ENCODE data around the gene LRRC74B.
"Not testable (repeated sequence)": the region's sequence is repeated elsewhere in the genome, so short reads cannot be mapped to it uniquely, and the experiment has no call there.

The LRRC74B gene

GRCh38 chr22:21055880-21056319 is 10.2 kb downstream of the LRRC74B start:
- H3K36me3 ChIP-seq (ENCODE audit: control insufficient read depth, insufficient read depth, low read length): no peaks in the 10 kb centered on the region
- H2AFZ ChIP-seq: no peak overlapping the region
- H3K9ac ChIP-seq: no peak overlapping the region
- no peak overlapping the region for H3K4me3 ChIP-seq (ENCODE audit: low read depth, low read length)
- no peaks in the 10 kb centered on the region for H3K79me2 ChIP-seq
- H3K9me3 ChIP-seq (ENCODE audit: control insufficient read depth, low read length): no peaks in the 10 kb centered on the region
- H3K27me3 ChIP-seq (ENCODE audit: control insufficient read depth, insufficient read depth, low read length): no peaks in the 10 kb centered on the region
- no peak overlapping the region for H3K4me2 ChIP-seq (ENCODE audit: low read length)
- no peaks in the 10 kb centered on the region for H3K4me1 ChIP-seq
- TF ChIP-seq CTCF (IDR thresholded peaks at IDR 0.05): no peak
- no peak overlapping the region for H3K27ac ChIP-seq

- H3K27ac ChIP-seq; H3K9me3 ChIP-seq (ENCODE audit: control insufficient read depth, low read length); H3K4me3 ChIP-seq (ENCODE audit: low read depth, low read length); H3K9ac ChIP-seq; H3K27me3 ChIP-seq (ENCODE audit: control insufficient read depth, insufficient read depth, low read length); H3K4me2 ChIP-seq (ENCODE audit: low read length); H3K79me2 ChIP-seq; H3K36me3 ChIP-seq (ENCODE audit: control insufficient read depth, insufficient read depth, low read length); H3K4me1 ChIP-seq; H2AFZ ChIP-seq: not testable (repeated sequence)
These were observed 14.6 kb downstream of the LRRC74B start for GRCh38 chr22:21060363-21060762.

GRCh38 chr22:21061660-21062321 is 16.0 kb downstream of the LRRC74B start:
- H3K27me3 ChIP-seq (ENCODE audit: control insufficient read depth, insufficient read depth, low read length); H2AFZ ChIP-seq; H3K9ac ChIP-seq; H3K36me3 ChIP-seq (ENCODE audit: control insufficient read depth, insufficient read depth, low read length); H3K4me2 ChIP-seq (ENCODE audit: low read length); H3K4me1 ChIP-seq; H3K79me2 ChIP-seq; H3K9me3 ChIP-seq (ENCODE audit: control insufficient read depth, low read length); H3K4me3 ChIP-seq (ENCODE audit: low read depth, low read length); H3K27ac ChIP-seq: not testable (repeated sequence)

DNA sequence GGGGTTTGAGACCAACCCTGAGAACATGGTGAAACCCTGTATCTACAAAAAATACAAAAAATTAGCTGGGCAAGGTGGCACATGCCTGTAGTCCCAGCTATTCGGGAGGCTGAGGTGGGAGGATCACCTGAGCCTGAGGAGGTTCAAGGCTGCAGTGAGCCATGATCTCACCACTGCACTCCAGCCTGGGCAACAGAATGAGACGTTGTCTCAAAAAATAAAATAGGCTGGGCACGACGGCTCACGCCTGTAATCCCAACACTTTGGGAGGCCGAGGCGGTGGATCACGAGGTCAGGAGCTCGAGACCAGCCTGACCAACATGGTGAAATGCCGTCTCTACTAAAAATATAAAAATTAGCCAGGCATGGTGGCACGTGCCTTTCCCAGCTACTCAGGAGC is 18.7 kb downstream of the LRRC74B start:
- not testable (repeated sequence) for H3K27me3 ChIP-seq (ENCODE audit: control insufficient read depth, insufficient read depth, low read length); H3K4me2 ChIP-seq (ENCODE audit: low read length); H2AFZ ChIP-seq; H3K9me3 ChIP-seq (ENCODE audit: control insufficient read depth, low read length); H3K79me2 ChIP-seq; H3K36me3 ChIP-seq (ENCODE audit: control insufficient read depth, insufficient read depth, low read length); H3K9ac ChIP-seq; H3K4me3 ChIP-seq (ENCODE audit: low read depth, low read length); H3K4me1 ChIP-seq; H3K27ac ChIP-seq

DNA sequence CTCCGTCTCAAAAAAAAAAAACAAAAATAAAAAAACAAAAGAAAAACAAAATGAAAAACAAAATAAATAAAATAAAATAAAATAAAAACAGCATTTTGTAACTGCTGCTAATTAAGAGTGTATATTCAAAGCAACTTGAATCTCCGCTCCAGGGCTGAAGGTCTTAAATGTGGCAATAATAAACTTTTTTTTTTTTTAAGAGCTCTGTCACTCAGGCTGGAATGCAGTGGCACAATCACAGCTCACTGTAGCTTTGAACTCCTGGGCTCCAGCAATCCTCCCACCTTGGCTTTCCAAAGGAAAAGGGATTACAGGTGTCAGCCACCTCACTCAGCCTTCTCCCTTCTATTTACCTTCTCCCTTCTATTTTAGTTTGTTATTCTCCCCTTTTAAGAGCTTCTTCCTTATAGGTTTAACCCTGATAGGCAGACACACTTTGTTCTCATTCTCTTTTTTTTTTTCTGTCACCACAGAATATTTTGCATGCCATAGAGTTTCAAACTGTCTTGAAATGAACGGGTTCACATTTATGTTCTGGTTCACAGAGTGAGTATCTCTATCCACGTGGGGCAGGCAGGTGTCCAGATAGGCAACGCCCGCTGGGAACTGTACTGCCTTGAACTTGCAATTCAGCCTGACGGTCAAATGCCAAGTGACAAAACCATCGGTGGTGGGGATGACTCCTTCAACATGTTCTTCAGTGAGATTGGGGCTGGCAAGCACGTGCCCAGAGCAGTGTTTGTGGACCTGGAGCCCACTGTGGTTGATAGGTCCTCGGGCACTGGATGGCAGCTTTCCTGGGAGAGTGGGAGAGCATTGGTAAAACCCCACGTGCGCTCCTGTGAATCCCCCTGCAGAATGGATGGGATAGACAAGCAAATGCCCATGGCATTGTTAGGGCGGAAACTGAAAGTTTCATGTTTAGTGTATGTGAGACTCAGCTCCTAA is 19.4 kb downstream of the LRRC74B start:
- Histone ChIP-seq H3K27ac (no peak overlapping the region), H3K36me3 (ENCODE audit: control insufficient read depth, insufficient read depth, low read length) (no peaks in the 10 kb centered on the region), H3K9me3 (ENCODE audit: control insufficient read depth, low read length) (no peaks in the 10 kb centered on the region), H2AFZ (no peak overlapping the region), H3K4me1 (no peaks in the 10 kb centered on the region), H3K27me3 (ENCODE audit: control insufficient read depth, insufficient read depth, low read length) (no peaks in the 10 kb centered on the region), H3K4me2 (ENCODE audit: low read length) (no peak overlapping the region), H3K9ac (no peak overlapping the region), H3K4me3 (ENCODE audit: low read depth, low read length) (no peak overlapping the region), H3K79me2 (no peaks in the 10 kb centered on the region)
- no peak for TF ChIP-seq CTCF (IDR thresholded peaks at IDR 0.05)
